Measurements from ENCODE around the gene SETD2.

Gene SETD2

DNA sequence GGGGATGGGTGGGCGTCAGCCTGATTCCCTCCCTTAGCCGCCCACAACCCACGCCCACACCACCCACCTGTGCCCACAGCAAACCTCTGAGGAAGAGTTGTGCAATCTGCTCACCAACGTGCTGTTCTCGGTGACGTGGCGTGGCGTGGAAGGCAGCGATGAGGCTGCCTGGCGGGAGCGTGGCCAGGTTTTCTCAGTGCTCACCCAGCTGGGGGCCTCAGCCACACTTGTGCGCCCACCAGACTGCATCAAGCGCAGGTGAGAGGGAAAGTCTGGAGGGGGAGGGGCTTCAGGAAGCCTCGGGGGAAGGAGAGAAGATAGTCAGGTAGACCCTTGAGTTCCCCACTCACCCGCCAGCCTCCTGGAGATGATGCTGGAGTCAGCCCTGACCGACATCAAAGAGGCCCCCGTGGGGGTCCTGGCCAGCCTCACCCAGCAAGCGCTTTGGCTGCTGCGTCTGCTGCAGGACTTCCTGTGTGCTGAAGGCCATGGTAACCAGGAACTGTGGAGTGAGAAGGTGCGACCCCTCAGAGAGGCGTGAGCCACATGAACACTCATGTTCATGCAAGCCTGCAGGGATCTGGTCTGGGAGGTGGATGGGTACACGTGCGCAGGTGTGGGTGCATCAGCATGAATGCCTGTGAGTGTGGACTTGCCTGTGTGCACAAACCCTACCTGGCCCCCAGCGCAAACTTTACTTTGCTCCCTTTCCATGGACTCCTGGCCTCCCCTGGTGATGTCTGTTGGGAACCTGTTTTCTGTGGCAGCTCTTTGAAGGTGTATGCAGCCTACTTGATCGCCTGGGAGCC, 162.8 kb downstream of the SETD2 start:
- Histone ChIP-seq H3K36me3 (ENCODE audit: control insufficient read depth, low read depth, low read length) (peaks cover 9% of the 10 kb centered on the region), H3K4me3 (ENCODE audit: low read length) (no peak overlapping the region), H3K9me3 (ENCODE audit: control insufficient read depth, low read depth, low read length) (no peaks in the 10 kb centered on the region), H3K4me1 (ENCODE audit: control insufficient read depth, low read depth, low read length) (no peaks in the 10 kb centered on the region), H3K9ac (ENCODE audit: low read length) (no peak overlapping the region), H3K27me3 (ENCODE audit: control insufficient read depth, insufficient read depth, low read length) (no peaks in the 10 kb centered on the region), H3K27ac (ENCODE audit: low read length) (no peak overlapping the region)

DNA sequence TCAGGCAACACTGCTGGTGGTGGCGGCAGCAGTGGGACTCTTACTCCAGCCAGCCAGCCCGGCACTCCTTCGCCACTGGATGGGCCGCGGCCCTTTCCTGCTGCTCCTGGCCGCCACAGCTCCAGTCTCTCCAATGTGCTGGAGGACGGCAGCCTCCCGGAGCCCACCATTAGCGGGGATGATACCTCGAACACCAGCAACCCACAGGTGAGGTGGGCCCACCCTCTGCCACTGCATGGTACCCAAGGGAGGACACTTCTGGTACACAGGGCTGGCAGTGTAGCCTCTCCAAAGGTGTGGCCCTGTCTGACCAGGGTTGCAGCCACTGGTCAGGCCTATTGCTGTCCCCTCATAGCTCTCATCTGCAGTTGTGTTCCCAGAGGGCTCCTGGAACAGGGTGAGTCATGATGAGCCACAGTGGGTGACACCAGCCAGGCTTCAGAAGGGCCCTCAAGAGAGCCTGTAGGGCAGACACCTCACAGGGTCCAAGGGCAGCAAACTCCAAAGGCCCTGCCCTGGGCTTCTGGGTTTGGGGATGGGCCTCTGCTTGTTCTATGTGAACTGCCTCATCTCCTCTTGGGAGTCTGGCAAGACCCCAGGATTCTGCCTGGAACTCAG, 163.6 kb downstream of the SETD2 start:
- H3K27ac ChIP-seq (ENCODE audit: low read length): no peak overlapping the region
- H3K4me1 ChIP-seq (ENCODE audit: control insufficient read depth, low read depth, low read length): no peaks in the 10 kb centered on the region
- H3K9me3 ChIP-seq (ENCODE audit: control insufficient read depth, low read depth, low read length): no peaks in the 10 kb centered on the region
- no peaks in the 10 kb centered on the region for H3K27me3 ChIP-seq (ENCODE audit: control insufficient read depth, insufficient read depth, low read length)
- no peak overlapping the region for H3K9ac ChIP-seq (ENCODE audit: low read length)
- H3K4me3 ChIP-seq (ENCODE audit: low read length): no peak overlapping the region
- peaks cover 9% of the 10 kb centered on the region for H3K36me3 ChIP-seq (ENCODE audit: control insufficient read depth, low read depth, low read length)

DNA sequence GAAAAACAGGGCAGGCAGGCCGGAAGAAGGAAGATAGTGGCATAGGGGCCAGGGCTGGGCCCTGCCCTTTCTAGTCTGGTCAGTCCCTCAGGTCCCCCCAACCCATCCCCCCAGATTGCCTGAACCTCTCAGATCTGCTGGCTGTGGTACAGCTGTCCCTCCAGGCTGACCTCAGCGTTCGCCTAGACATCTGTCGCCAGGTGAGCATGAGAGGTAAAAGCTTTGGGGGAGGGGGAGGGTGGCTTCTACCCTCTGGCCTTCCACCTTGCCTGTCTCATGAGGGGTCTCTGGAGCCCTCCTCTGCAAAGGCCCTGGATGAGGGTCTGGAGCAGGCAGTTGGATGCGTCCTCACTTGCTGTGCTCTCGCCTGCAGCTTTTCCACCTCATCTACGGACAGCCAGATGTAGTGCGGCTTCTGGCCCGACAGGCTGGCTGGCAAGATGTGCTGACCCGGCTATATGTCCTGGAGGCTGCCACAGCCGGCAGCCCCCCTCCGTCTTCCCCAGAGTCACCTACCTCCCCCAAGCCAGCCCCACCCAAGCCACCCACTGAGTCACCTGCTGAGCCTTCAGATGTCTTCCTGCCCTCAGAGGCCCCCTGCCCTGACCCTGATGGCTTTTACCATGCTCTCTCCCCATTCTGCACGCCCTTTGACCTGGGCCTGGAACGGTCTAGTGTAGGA, 164.3 kb downstream of the SETD2 start:
- Histone ChIP-seq H3K4me3 (ENCODE audit: low read length) (no peak overlapping the region), H3K4me1 (ENCODE audit: control insufficient read depth, low read depth, low read length) (no peaks in the 10 kb centered on the region), H3K36me3 (ENCODE audit: control insufficient read depth, low read depth, low read length) (peaks cover 9% of the 10 kb centered on the region), H3K27me3 (ENCODE audit: control insufficient read depth, insufficient read depth, low read length) (no peaks in the 10 kb centered on the region), H3K9me3 (ENCODE audit: control insufficient read depth, low read depth, low read length) (no peaks in the 10 kb centered on the region), H3K27ac (ENCODE audit: low read length) (no peak overlapping the region), H3K9ac (ENCODE audit: low read length) (no peak overlapping the region)

DNA sequence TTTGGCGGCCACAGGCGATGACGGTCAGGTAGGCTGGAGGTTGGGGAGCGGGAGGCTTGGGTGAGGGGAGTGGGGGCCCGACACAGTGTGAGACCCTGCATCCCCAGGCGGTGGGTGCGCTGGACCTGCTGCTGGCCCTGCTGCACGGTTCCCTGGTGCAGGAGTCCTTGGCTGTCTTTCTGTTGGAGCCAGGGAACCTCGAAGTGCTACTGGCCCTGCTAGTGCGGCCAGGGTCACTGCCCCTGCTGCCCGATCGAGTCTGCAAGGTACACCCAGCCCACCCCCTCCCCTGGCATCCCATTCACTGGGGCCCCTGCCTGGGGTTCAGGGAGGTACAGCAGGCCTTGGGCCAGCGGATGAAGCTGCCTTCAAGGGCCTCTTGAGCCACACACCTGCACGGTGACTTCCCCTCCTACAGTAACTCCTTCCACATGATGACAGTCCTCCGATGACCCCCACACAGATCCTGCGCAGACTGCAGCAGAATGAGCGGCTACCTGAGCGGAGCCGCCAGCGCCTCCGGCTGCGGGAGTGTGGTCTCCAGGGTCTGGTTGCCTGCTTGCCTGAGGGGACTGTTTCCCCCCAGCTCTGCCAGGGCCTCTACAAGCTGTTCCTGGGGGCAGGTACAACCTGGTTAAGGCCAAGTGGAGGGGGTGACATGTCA, 164.9 kb downstream of the SETD2 start:
- Histone ChIP-seq H3K27ac (ENCODE audit: low read length) (no peak overlapping the region), H3K4me3 (ENCODE audit: low read length) (no peak overlapping the region), H3K27me3 (ENCODE audit: control insufficient read depth, insufficient read depth, low read length) (no peaks in the 10 kb centered on the region), H3K9ac (ENCODE audit: low read length) (no peak overlapping the region), H3K9me3 (ENCODE audit: control insufficient read depth, low read depth, low read length) (no peaks in the 10 kb centered on the region), H3K4me1 (ENCODE audit: control insufficient read depth, low read depth, low read length) (no peaks in the 10 kb centered on the region), H3K36me3 (ENCODE audit: control insufficient read depth, low read depth, low read length) (peaks cover 4% of the 10 kb centered on the region)

DNA sequence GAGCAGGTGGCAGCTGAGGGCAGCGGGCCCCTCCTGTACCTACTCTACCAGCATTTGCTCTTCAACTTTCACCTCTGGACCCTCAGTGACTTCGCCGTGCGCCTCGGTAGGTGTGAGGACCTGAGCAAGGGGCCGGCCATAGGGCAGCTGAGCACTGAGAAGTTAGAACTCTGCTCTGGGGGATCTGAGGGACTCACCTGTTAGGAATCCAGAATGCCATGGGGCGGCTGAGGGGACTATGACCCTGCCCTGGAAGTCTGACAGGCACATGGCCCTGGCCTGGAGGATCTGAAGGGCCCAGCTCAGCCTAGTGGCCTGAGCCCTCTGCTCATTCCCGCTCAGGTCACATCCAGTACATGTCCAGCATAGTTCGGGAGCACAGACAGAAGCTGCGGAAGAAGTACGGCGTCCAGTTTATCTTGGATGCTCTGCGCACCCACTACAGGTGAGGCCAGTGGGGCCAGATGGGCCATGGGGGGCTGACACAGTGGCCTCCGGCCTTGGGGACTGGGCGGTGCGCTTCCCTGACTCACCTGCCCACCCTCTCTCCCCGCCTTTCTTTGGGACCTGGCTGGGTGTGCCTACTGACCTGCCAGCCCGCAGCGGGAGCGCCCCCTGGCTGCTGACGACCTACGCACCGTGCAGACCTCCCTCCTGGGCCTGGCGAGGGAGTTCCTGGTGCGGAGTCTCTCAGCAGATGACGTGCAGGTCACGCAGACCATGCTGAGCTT, 165.6 kb downstream of the SETD2 start:
- no peak overlapping the region for H3K9ac ChIP-seq (ENCODE audit: low read length)
- H3K4me3 ChIP-seq (ENCODE audit: low read length): no peak overlapping the region
- peaks cover 4% of the 10 kb centered on the region for H3K36me3 ChIP-seq (ENCODE audit: control insufficient read depth, low read depth, low read length)
- no peaks in the 10 kb centered on the region for H3K9me3 ChIP-seq (ENCODE audit: control insufficient read depth, low read depth, low read length)
- H3K4me1 ChIP-seq (ENCODE audit: control insufficient read depth, low read depth, low read length): no peaks in the 10 kb centered on the region
- H3K27me3 ChIP-seq (ENCODE audit: control insufficient read depth, insufficient read depth, low read length): no peaks in the 10 kb centered on the region
- no peak overlapping the region for H3K27ac ChIP-seq (ENCODE audit: low read length)

DNA sequence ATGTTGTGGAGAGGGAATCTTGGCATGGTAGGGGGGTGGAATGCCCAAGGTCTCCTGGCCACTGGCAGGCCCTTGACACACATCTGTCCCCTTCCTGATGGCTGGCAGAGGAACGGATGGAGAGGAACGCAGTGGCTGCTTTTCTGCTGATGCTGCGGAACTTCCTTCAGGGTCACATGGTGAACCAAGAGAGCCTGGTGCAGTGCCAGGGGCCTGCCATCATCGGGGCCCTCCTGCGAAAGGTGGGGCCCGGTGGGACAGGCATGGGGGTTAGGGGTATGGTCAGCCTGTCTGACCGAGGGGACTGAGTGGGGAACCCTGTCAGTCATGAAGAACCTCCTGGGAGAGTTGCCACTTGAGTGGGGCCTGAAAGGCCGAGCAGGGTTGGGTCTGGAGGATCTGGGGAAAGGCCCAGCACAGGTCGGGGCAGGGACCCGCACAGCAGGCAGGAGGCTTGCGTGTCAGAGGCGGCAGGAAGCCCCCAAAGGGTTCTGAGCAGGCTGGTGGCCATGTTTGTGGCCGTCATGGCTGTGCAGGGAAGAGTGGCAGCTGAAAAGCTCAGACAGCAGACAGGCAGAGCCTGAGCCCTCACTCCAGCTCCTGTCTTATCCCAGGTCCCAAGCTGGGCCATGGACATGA, 166.3 kb downstream of the SETD2 start:
- Histone ChIP-seq H3K9ac (ENCODE audit: low read length) (no peak overlapping the region), H3K4me3 (ENCODE audit: low read length) (no peak overlapping the region), H3K4me1 (ENCODE audit: control insufficient read depth, low read depth, low read length) (no peaks in the 10 kb centered on the region), H3K27ac (ENCODE audit: low read length) (no peak overlapping the region), H3K27me3 (ENCODE audit: control insufficient read depth, insufficient read depth, low read length) (no peaks in the 10 kb centered on the region), H3K36me3 (ENCODE audit: control insufficient read depth, low read depth, low read length) (peaks cover 4% of the 10 kb centered on the region), H3K9me3 (ENCODE audit: control insufficient read depth, low read depth, low read length) (no peaks in the 10 kb centered on the region)

DNA sequence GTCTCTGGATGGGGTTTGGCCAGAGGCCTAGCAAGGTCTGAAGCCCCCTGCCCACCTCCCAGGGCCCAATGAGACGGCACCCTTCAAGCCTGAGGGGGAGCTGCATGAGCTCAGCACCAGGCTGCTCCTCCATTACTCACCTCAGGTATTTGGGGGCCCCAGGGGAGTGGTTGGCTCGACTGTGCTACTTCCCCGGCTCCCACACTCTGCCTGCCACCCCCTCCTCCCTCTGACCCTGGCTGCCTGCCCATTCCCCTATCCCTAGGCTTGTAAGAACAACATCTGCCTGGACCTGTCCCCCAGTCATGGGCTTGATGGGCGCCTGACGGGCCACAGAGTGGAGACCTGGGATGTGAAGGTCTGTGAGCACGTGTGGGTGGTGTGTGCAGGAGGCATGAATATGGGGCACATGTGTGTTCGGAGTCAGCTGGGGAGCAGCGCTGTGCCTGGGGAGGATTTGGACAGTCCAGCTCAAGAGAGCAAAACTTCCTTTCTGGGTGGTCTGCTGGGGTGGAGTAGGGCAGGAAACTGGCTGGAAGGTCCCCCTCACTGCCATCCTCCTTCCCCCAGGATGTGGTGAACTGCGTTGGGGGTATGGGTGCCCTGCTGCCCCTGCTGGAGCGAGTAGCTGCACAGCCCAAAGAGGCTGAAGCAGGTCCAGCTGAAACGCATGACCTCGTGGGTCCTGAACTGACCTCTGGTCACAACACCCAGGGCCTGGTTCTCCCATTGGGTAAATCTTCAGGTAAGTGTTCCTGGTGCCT, 167.0 kb downstream of the SETD2 start:
- no peak overlapping the region for H3K9ac ChIP-seq (ENCODE audit: low read length)
- no peaks in the 10 kb centered on the region for H3K4me1 ChIP-seq (ENCODE audit: control insufficient read depth, low read depth, low read length)
- H3K27me3 ChIP-seq (ENCODE audit: control insufficient read depth, insufficient read depth, low read length): no peaks in the 10 kb centered on the region
- H3K4me3 ChIP-seq (ENCODE audit: low read length): no peak overlapping the region
- H3K9me3 ChIP-seq (ENCODE audit: control insufficient read depth, low read depth, low read length): no peaks in the 10 kb centered on the region
- no peak overlapping the region for H3K27ac ChIP-seq (ENCODE audit: low read length)
- peaks cover 4% of the 10 kb centered on the region for H3K36me3 ChIP-seq (ENCODE audit: control insufficient read depth, low read depth, low read length)

DNA sequence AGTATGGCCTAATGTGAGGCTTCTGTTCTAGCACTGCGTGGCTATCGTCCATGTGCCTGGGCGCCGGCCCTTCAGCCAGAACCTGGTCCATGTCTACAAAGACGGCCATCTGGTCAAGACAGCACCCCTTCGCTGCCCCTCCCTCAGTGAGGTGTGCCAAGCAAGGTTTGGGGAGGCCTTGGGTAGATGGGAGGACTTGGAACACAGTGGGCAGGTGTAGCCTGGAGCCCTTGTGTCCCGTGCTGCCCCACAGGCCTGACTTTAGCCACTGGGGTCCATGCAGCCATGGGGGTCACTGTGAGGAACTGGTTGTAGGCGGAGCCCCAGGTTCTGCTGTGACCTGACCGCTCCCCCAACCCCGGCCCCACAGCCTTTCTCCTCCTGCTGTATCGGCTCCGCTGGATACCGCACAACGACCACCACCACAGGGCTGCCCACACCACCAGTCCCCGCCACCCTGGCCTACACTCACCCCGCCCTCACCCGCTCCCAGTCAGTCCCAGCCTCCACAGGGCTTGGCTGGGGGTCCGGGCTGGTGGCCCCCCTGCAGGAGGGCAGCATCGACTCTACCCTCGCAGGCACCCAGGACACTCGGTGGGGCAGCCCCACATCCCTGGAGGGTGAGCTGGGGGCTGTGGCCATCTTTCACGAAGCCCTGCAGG, 167.9 kb downstream of the SETD2 start:
- H3K27me3 ChIP-seq (ENCODE audit: control insufficient read depth, insufficient read depth, low read length): no peaks in the 10 kb centered on the region
- H3K36me3 ChIP-seq (ENCODE audit: control insufficient read depth, low read depth, low read length): peaks cover 4% of the 10 kb centered on the region
- no peak overlapping the region for H3K4me3 ChIP-seq (ENCODE audit: low read length)
- H3K9ac ChIP-seq (ENCODE audit: low read length): no peak overlapping the region
- no peak overlapping the region for H3K27ac ChIP-seq (ENCODE audit: low read length)
- H3K9me3 ChIP-seq (ENCODE audit: control insufficient read depth, low read depth, low read length): no peaks in the 10 kb centered on the region
- H3K4me1 ChIP-seq (ENCODE audit: control insufficient read depth, low read depth, low read length): no peaks in the 10 kb centered on the region

DNA sequence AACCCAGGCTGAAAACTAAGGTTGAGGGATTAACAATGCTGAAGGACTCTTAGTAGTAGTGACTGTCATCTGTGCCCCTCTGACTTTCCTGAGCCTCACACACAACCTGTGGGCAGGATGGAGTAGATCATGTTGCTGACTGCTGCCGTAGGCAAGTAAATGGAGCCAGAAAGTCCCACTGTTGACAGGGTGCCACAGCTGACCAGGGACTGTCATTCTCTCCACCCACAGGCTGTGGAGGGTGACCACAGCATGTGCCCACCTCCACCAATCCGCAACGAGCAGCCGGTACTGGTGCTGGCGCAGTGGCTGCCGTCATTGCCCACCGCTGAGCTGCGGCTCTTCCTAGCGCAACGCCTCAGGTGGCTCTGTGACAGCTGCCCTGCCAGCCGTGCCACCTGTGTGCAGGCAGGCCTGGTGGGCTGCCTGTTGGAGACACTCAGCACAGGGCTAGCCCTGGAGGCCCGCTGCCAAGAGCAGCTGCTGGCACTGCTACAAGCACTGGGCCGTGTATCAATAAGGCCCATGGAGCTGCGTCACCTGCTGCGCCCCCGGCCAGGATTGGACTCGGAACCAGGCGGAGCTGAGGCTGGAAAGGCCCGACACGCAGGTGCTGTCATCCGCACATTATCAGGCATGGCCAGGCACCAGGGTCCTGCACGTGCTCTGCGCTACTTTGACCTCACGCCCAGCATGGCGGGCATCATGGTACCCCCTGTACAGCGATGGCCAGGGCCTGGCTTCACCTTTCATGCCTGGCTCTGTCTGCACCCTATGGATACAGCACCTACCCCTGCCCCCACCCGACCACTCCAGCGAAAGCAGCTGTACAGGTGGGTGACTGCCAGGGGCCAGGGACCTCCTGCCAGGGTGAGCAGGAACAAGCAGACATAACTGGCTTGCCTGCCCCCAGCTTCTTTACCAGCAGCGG, 168.8 kb downstream of the SETD2 start:
- Histone ChIP-seq H3K27me3 (ENCODE audit: control insufficient read depth, insufficient read depth, low read length) (no peaks in the 10 kb centered on the region), H3K9me3 (ENCODE audit: control insufficient read depth, low read depth, low read length) (no peaks in the 10 kb centered on the region), H3K36me3 (ENCODE audit: control insufficient read depth, low read depth, low read length) (no peaks in the 10 kb centered on the region), H3K4me1 (ENCODE audit: control insufficient read depth, low read depth, low read length) (no peaks in the 10 kb centered on the region), H3K9ac (ENCODE audit: low read length) (no peak overlapping the region), H3K4me3 (ENCODE audit: low read length) (no peak overlapping the region), H3K27ac (ENCODE audit: low read length) (no peak overlapping the region)

Measured in iPS-18a (cell line).